ENCODE data around the gene ZBED1. TPM values are rescaled to one million over a fixed set of nuclear protein-coding genes. Genes with fewer than 3 reads are reported as not detected.
A peak's percentile ranks its signal among the peaks of the same experiment; 100 is the strongest.

The ZBED1 gene
- total and polyA plus RNA-seq, 8 donors, result 11.9 to 39.5 (median 26.2) TPM

- DNase-seq (no peak), FAIRE-seq (no peak), ATAC-seq (no peak)
- H3K9me3 ChIP-seq, result no peaks in the 10 kb centered on the region
- intact Hi-C loops (cut with DNase I), result no loop called here
- no peak overlapping the region for H3K27ac ChIP-seq
- H3K4me1 ChIP-seq, result peaks cover 0 to 10% (median 9%) of the 10 kb centered on the region in 3 donors
- no peaks in the 10 kb centered on the region for H3K36me3 ChIP-seq
- no peak for TF ChIP-seq CTCF (IDR thresholded peaks at IDR 0.05)
- no peaks in the 10 kb centered on the region for H3K27me3 ChIP-seq
- no peak overlapping the region for H3K4me3 ChIP-seq
- WGBS, 2 donors, result 90 to 94% methylated on average over 1 of the region's 1 CpG
These were observed 45.7 kb upstream of the ZBED1 start for GRCh38 chrX:2546496-2546895.

GRCh38 chrX:2545144-2545543 is 44.4 kb upstream of the ZBED1 start:
- Histone ChIP-seq H3K9me3 (no peaks in the 10 kb centered on the region), H3K27ac (no peak overlapping the region), H3K4me1 (peaks cover 0 to 10% (median 9%) of the 10 kb centered on the region in 3 donors), H3K4me3 (no peak overlapping the region), H3K27me3 (no peaks in the 10 kb centered on the region), H3K36me3 (no peaks in the 10 kb centered on the region)
- ATAC-seq (peak in 2 of 4 donors; percentile 39 to 56), FAIRE-seq (no peak), DNase-seq (peak in 1 of 6 donors; percentile 9)
- 7 to 10% methylated on average over 1 of the region's 1 CpG for WGBS, 2 donors
- no peak for TF ChIP-seq CTCF (IDR thresholded peaks at IDR 0.05)
- intact Hi-C loops (cut with DNase I), result no loop called here

GRCh38 chrX:2542826-2543521 is 42.2 kb upstream of the ZBED1 start:
- intact Hi-C loops (cut with DNase I), result no loop called here
- H3K27me3 ChIP-seq, result no peaks in the 10 kb centered on the region
- TF ChIP-seq CTCF (IDR thresholded peaks at IDR 0.05), result no peak
- no peak overlapping the region for H3K4me3 ChIP-seq
- no peaks in the 10 kb centered on the region for H3K36me3 ChIP-seq
- WGBS, 2 donors, result 46 to 47% methylated on average over 7 of the region's 7 CpGs
- no peak for FAIRE-seq
- ATAC-seq, result peak; percentile 46 to 81 (median 62)
- H3K27ac ChIP-seq, result no peak overlapping the region
- no peaks in the 10 kb centered on the region for H3K9me3 ChIP-seq
- H3K4me1 ChIP-seq, result peaks cover 0 to 10% (median 9%) of the 10 kb centered on the region in 3 donors
- DNase-seq, result peak in 1 of 6 donors; percentile 16

GRCh38 chrX:2541603-2542002 is 40.8 kb upstream of the ZBED1 start:
- TF ChIP-seq CTCF (IDR thresholded peaks at IDR 0.05), result no peak
- H3K36me3 ChIP-seq, result no peaks in the 10 kb centered on the region
- peaks cover 0 to 10% (median 9%) of the 10 kb centered on the region in 3 donors for H3K4me1 ChIP-seq
- no peaks in the 10 kb centered on the region for H3K9me3 ChIP-seq
- FAIRE-seq, result no peak
- H3K27me3 ChIP-seq, result no peaks in the 10 kb centered on the region
- DNase-seq, result no peak
- H3K27ac ChIP-seq, result no peak overlapping the region
- WGBS, 2 donors, result 82 to 94% methylated on average over 8 of the region's 8 CpGs
- intact Hi-C loops (cut with DNase I), result no loop called here
- ATAC-seq, result no peak
- no peak overlapping the region for H3K4me3 ChIP-seq

GRCh38 chrX:2540426-2540947 is 39.7 kb upstream of the ZBED1 start:
- ATAC-seq (no peak), FAIRE-seq (no peak), DNase-seq (no peak)
- Histone ChIP-seq H3K27me3 (no peaks in the 10 kb centered on the region), H3K36me3 (no peaks in the 10 kb centered on the region), H3K9me3 (no peaks in the 10 kb centered on the region), H3K4me1 (peaks cover 0 to 10% (median 9%) of the 10 kb centered on the region in 3 donors), H3K27ac (no peak overlapping the region), H3K4me3 (no peak overlapping the region)
- intact Hi-C loops (cut with DNase I), result no loop called here
- no peak for TF ChIP-seq CTCF (IDR thresholded peaks at IDR 0.05)
- WGBS, 2 donors, result 69% methylated on average over 12 of the region's 12 CpGs; no CpG with 5 or more reads in 1 of the 2 donors
